ENCODE results near the gene KDM7A.

The KDM7A gene

GRCh38 chr7:140096459-140096858 lies 80.3 kb downstream of the KDM7A start:
- TF ChIP-seq, protein P1, sequence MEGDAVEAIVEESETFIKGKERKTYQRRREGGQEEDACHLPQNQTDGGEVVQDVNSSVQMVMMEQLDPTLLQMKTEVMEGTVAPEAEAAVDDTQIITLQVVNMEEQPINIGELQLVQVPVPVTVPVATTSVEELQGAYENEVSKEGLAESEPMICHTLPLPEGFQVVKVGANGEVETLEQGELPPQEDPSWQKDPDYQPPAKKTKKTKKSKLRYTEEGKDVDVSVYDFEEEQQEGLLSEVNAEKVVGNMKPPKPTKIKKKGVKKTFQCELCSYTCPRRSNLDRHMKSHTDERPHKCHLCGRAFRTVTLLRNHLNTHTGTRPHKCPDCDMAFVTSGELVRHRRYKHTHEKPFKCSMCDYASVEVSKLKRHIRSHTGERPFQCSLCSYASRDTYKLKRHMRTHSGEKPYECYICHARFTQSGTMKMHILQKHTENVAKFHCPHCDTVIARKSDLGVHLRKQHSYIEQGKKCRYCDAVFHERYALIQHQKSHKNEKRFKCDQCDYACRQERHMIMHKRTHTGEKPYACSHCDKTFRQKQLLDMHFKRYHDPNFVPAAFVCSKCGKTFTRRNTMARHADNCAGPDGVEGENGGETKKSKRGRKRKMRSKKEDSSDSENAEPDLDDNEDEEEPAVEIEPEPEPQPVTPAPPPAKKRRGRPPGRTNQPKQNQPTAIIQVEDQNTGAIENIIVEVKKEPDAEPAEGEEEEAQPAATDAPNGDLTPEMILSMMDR (IDR thresholded peaks at IDR 0.05; ENCODE audit: control extremely low read depth, extremely low read depth, low read depth, missing control alignments): no peak
- POLR2A ChIA-PET: no interaction called here
- no peak for DNase-seq (ENCODE audit: extremely low spot score)
- CTCF ChIA-PET: interaction anchor here (2.1 kb wide), 1 partner anchor 10 kb away, joined by 5 read pairs; no protein-coding TSS in a partner anchor

DNA sequence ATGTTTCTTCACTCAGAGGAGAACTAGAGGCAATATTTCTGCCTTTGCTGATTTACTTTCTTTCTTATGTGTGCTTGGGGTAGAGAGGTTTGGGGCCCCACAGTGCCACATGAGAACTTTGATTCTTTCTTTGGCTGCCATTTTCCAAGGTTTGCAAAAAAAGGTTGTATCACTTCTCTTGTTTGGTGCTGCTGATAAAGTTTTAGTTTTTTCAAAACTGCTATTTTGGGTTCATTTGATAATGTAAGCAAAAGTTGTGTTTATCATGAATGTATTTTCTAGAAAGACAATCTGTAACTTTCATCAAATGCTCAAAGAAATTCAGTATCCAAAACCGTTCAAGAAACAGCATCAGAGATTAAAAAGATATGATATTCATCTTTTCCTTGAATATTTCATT lies 83.4 kb downstream of the KDM7A start:
- CTCF ChIA-PET: no interaction called here
- no peak for DNase-seq (ENCODE audit: extremely low spot score)
- TF ChIP-seq, protein P1 (IDR thresholded peaks at IDR 0.05; ENCODE audit: control extremely low read depth, extremely low read depth, low read depth, missing control alignments): no peak
- POLR2A ChIA-PET: no interaction called here

DNA sequence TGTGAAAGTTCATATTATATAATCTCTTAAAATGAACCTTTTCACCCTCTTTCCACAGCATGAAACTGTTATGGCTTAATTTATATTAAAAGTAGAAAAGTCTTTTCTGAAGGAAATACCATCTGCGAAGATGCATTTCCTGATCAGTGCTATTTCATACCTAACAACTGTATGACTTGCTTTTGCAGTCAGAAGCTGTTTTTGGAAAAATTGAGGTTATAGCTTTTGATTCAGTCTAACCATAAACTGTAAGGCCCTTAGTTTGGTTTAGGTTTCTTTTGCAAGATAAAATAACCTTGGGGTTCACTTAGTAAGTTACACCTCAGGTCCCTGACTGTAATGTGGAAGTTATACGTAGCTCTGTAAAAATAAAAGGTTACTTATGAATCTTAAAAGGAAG lies 91.3 kb downstream of the KDM7A start:
- TF ChIP-seq, protein P1 (IDR thresholded peaks at IDR 0.05; ENCODE audit: control extremely low read depth, extremely low read depth, low read depth, missing control alignments): no peak
- POLR2A ChIA-PET: no interaction called here
- CTCF ChIA-PET: interaction anchor here (1.0 to 1.4 kb wide), 3 partner anchors 8 to 16 kb away, joined by 3 to 5 read pairs (median 5); no protein-coding TSS in a partner anchor
- DNase-seq (ENCODE audit: extremely low spot score): no peak

DNA sequence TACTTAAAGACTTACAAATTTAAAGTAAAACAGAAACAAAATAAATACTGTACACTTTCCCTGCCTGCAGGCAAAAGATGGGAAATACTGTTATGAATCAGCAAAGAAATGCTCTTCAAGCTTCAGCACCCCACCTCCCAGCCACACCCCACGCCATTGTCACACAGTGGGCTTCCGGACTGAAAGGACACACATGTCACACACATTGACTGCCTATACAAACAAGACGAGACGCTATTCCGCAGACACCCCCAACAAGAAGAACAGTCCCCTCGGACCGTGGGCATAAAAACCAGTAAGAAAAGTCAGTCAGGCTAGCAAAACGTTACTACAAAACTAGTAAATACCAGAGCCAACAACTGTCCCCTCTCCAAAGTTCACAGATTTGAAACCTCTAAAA lies 91.8 kb downstream of the KDM7A start:
- TF ChIP-seq, protein P1 (IDR thresholded peaks at IDR 0.05; ENCODE audit: control extremely low read depth, extremely low read depth, low read depth, missing control alignments): no peak
- DNase-seq (ENCODE audit: extremely low spot score): peak; percentile 67
- POLR2A ChIA-PET: no interaction called here
- CTCF ChIA-PET: interaction anchor here (1.0 kb wide), 1 partner anchor 17 kb away, joined by 3 read pairs; no protein-coding TSS in a partner anchor

DNA sequence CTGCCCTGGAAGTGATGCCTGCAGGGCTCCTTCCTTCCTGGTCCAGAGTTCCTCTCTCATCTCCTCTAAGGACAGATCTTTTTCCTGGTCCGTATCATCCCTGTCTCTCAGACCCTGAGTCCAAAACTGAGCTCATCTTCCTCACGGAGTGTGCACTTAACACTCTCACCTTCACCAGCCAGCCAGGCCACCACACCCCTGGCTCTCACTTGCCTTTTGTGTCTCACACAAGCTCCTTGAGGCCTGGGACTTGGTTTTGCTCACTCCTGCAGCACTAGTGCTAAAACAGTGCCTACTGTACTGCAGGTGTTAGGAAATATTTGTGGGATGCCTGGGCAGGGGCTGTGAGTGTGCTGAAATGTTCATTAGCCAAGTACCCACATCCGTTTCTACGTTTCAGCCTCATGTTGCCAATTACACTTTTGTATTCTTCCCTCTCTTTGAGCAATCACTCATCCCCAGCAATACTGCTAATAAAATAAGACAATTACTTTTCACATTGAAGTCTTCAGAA lies 92.6 kb downstream of the KDM7A start:
- CTCF ChIA-PET: no interaction called here
- POLR2A ChIA-PET: no interaction called here
- no peak for DNase-seq (ENCODE audit: extremely low spot score)
- TF ChIP-seq, protein P1 (IDR thresholded peaks at IDR 0.05; ENCODE audit: control extremely low read depth, extremely low read depth, low read depth, missing control alignments): no peak

DNA sequence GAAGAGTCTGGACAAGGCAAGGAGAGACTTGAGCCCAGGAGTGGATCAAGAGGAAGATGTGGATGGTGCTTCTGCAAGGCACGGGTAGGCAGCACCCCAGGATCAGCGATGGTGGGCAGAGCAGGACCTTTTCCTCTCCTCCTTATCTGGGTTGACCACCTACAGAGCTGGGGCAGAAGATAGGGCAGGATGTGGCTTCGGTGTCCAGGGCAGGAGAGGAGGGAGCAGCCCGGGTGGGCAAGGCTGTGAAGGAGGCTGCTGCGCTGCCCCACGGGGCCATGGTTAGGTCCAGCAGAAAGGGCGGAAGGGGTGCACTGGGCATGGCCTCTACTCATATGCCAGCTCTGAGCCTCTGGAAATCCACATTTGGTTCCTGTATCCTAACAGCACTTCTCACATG lies 94.0 kb downstream of the KDM7A start:
- CTCF ChIA-PET: no interaction called here
- DNase-seq (ENCODE audit: extremely low spot score): no peak
- TF ChIP-seq, protein P1 (IDR thresholded peaks at IDR 0.05; ENCODE audit: control extremely low read depth, extremely low read depth, low read depth, missing control alignments): no peak
- POLR2A ChIA-PET: no interaction called here

Measured in GM10248 (cell line).